HG03354 (cell line): Measurements from ENCODE around the gene FHOD1.

Experiments used
- ATAC-seq: cut with Tn5 transposase; IDR thresholded peaks from one replicate; pipeline ENCODE4 v1.9.1; 2021; ENCODE audit warnings: mild to moderate bottlenecking; ENCODE audit not compliant: unreplicated experiment, poor library complexity, severe bottlenecking

Gene FHOD1

GRCh38 chr16:67247192-67248072, at the start of gene FHOD1:
TSS of gene FHOD1 (minus strand) at chr16:67247481. CDS start at chr16:67247410, 71 bp downstream.
- peak; percentile 50 for ATAC-seq

GRCh38 chr16:67296420-67296819, 49.1 kb upstream of the FHOD1 start:
- ATAC-seq = no peak

GRCh38 chr16:67294938-67295361, 47.7 kb upstream of the FHOD1 start:
- no peak for ATAC-seq

DNA sequence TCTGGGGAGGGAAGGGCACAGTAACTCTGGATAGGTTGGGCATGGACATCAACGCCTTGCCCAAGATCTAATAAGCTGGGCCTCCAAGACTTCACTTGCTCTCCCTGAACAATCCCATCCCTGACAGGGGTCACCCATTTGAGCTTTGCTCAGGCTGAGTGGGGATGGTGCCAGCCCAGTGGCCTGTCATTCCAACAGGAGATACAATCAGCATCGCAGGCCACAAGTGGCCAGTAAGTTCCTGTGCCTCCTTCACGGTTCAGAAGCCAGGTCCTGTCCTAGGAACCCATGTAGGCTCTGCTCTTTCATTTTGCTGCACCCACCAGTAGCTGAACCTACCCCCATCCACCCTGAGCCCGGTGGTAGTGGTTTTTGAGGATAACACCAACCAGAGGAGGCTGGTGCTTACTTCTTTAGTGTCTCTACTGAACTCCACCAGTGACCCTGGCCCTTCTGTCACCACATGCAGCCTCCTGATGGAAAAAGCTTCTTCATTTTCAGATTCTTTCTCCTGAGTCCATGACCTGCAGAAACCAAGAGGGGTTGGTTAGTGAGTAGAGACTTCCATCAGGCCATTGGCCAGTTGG, 47.0 kb upstream of the FHOD1 start:
- no peak for ATAC-seq

DNA sequence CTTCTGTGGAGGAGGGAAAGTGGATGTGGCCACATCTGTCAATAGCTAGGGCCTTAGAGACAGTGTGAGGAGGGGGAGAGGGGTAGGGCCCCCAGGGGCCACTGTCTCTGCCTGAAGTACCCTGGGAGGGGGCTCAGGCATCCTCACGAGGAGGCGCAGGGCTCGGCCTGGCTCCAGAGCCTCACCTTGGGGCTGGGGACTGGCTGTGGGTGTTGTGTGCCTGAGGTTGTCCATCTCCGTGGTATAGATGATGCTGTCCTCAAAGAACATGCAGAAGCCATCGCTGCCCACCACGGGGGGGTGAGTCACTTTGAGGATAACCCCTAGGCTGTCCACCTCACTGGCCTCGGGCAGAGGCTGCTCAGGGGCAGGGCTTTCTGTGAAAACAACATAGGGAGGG, 44.2 kb upstream of the FHOD1 start:
- ATAC-seq = no peak

DNA sequence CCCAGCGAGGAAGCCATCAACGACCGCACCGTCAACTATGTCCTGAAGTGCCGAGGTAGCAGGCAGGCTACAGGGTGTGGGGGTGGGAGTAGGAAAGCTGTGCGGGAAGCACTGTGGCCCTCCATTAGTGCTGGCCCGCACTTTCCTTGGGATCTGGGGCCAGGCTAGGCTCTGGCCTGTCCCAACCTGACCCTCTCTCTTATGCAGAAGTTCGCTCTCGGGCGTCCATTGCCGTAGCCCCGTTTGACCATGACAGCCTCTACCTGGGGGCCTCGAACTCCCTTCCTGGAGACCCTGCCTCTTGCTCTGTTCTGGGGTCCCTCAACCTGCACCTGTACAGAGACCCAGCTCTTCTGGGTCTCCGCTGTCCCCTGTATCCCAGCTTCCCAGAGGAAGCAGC, 40.7 kb upstream of the FHOD1 start:
- ATAC-seq = no peak

DNA sequence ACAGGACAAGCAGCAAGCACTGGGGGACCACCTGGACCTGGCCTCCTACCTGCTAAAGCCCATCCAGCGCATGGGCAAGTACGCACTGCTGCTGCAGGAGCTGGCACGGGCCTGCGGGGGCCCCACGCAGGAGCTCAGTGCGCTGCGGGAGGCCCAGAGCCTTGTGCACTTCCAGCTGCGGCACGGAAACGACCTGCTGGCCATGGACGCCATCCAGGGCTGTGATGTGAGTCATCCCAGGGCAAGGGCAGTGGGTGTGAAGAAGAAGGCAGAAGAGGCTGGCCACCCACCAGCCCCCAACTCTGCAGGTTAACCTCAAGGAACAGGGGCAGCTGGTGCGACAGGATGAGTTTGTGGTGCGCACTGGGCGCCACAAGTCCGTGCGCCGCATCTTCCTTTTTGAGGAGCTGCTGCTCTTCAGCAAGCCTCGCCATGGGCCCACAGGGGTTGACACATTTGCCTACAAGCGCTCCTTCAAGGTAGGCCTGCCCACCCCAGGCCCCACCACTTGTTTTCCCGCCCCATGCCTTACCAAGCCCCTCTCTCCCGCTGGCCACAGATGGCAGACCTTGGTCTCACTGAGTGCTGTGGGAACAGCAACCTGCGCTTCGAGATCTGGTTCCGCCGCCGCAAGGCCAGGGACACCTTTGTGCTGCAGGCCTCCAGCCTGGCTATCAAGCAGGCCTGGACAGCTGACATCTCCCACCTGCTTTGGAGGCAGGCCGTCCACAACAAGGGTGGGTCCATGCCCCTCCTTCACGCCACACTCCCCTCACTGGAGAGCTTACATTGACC, 39.4 kb upstream of the FHOD1 start:
- ATAC-seq = no peak

DNA sequence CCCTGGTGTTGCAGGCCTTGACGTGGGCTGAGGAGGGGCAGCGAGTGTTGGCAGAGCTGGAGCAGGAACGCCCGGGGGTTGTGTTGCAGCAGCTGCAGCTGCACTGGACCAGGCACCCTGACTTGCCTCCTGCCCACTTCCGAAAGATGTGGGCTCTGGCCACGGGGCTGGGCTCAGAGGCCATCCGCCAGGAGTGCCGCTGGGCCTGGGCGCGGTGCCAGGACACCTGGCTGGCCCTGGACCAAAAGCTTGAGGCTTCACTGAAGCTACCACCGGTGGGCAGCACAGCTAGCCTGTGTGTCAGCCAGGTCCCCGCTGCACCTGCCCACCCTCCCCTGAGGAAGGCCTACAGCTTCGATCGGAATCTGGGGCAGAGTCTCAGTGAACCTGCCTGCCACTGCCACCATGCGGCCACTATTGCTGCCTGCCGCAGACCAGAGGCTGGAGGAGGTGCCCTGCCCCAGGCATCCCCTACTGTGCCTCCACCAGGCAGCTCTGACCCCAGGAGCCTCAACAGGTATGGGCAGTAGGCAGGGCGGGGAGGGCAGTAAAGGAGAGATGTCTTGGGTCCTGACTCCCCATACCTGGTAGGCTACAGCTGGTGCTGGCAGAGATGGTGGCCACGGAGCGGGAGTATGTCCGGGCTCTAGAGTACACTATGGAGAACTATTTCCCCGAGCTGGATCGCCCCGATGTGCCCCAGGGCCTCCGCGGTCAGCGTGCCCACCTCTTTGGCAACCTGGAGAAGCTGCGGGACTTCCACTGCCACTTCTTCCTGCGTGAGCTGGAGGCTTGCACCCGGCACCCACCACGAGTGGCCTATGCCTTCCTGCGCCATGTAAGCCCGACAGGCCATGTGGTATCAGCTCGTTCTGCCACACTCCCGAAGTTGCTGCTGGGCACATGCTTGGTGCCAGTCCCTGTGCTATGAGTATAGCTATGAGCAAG, 37.7 kb upstream of the FHOD1 start:
- ATAC-seq = no peak

DNA sequence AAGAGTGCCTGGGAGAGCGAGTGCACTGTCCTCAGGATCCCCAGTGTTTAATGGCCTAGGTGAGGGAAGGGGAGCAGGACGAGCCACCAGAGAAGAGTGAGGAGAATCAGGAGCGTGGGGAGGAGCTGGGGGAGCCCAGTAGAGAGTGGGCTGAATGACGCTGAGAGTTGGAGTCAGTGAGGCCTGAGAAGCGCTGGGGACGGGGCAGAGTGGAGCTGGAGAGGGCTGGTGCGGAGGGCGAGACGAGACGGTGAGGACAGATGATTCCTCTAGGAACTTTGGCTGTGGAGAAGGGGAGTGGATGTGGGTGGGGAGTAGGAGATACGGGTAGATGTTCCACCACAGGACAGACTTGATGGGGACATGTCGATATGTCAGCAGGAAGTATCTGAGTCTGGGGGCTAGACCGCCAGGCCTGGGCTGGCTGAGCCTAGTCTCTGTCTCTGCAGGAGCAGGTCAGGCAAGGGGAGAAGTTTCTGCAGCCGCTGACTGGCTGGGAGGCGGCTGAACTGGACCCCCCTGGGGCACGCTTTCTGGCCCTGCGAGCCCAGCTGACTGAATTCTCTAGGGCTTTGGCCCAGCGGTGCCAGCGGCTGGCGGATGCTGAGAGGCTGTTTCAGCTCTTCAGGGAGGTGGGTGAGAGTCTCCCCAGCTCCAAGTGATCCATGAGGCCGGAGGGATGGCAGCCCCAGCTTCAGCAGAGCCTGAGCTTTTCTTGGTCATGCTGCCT, 36.7 kb upstream of the FHOD1 start:
- ATAC-seq = no peak

GRCh38 chr16:67283039-67283825, 36.0 kb upstream of the FHOD1 start:
- ATAC-seq = no peak

DNA sequence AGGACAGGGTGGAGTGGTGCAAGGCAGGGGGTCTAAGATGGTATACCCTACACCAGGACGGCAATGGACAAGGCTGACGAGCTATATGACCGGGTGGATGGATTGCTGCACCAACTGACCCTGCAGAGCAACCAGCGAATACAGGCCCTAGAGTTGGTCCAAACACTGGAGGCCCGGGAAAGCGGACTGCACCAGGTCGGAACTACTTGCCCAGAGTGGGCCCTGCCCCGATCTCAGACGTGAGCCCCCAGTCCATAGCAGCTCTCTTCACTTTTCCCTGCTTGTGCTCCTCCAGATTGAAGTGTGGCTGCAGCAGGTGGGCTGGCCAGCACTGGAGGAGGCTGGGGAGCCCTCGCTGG, 35.1 kb upstream of the FHOD1 start:
- no peak for ATAC-seq

GRCh38 chr16:67281536-67282446, 34.5 kb upstream of the FHOD1 start:
- ATAC-seq = no peak

DNA sequence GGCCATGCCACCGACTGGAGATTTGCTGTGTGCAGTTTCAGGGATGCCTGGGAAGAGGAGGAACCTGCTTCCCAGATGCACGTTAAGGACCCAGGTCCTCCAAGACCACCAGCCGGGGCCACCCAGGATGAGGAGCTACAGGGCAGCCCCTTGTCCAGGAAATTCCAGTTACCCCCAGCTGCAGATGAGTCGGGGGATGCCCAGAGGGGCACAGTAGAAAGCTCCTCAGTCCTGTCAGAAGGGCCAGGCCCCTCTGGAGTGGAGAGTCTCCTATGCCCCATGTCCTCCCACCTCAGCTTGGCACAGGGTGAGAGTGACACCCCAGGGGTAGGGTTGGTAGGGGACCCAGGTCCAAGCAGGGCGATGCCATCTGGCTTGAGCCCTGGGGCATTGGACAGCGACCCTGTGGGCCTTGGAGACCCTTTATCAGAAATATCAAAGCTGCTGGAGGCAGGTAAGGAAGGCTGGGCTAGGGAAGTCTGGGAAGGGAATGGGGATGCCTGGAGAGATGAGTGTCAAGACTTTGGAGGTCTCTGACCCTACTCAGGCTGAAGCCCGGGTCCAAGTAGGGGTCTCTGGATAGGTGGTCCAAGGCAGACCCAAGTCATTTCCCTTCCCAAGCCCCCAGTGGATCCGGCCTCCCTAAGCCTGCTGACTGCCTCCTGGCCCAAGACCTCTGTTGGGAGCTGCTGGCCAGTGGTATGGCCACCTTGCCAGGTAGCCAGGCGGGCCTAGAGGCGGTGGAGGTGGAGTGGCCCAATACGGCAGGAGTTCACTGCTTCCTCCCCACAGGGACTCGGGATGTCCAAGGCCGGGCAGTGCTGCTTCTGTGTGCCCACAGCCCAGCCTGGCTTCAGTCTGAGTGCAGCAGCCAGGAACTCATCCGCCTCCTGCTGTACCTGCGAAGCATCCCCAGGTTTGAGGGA, 33.1 kb upstream of the FHOD1 start:
- no peak for ATAC-seq

DNA sequence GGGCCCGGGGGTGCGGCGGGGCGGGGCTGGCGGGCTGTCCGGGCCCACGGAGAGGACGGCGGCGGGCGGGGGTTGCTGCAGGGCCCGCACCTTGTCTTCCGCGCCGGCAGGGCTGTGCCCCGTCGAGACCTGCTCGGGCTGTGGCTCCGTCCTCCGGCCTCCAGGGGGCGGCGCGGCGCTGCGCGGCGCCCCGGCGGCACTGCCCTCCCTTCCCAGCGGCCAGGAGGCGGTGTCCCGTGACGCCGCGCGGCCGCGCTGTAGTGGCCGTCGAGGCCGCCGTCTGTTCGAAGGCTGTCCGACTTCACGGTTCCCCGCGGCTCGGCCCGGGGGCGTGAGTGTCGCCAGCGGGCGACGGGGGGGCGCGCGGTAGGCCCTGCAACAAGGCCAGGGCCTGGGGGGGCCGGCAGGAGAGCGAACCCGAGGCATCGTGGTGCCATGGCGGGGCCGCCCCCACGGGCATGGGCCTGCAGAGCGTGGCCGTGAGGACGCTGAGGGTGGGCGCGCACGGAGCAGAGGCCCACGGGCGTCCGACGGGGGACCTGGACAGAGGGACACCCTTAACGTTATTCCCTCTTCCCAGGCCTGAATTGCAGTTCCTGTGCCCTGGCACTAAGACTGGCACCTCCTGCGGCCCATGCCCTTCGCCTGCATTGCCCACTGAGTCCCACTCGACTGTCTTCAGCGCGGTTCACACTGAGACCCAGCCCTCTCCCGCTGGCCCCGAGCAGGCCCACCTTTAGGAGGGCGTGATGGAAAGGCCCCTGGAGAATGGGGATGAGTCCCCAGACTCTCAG, 32.2 kb upstream of the FHOD1 start, which contains the start of gene PLEKHG4:
PLEKHG4 (plus strand) TSS at position 237 of the 794 bp plus-strand sequence; CDS start at position 750, 513 bp downstream.
- ATAC-seq = peak; percentile 83

GRCh38 chr16:67278773-67279295, 31.6 kb upstream of the FHOD1 start:
- ATAC-seq = peak; percentile 48
